ENCODE results near the gene SH3GLB2. TPM values are rescaled to one million over a fixed set of nuclear protein-coding genes. Genes with fewer than 3 reads are reported as not detected.
"Not testable (repeated sequence)": the region's sequence is repeated elsewhere in the genome, so short reads cannot be mapped to it uniquely, and the experiment has no call there.

The SH3GLB2 gene
- total RNA-seq, 1 donor from 2014 or later = 28.6 TPM

- no peak for DNase-seq (ENCODE audit: low read depth in 2 of 2)
These were observed 26.2 kb upstream of the SH3GLB2 start for GRCh38 chr9:129054163-129054851.

- no peak for DNase-seq (ENCODE audit: low read depth in 2 of 2)
These were observed 24.9 kb upstream of the SH3GLB2 start for GRCh38 chr9:129053020-129053419.

- peak in 1 of 2 donors; percentile 64 for DNase-seq (ENCODE audit: low read depth in 2 of 2)
These were observed 24.5 kb upstream of the SH3GLB2 start for GRCh38 chr9:129052592-129052991.

- DNase-seq (ENCODE audit: low read depth in 2 of 2) = no peak
These were observed 13.9 kb upstream of the SH3GLB2 start for GRCh38 chr9:129042016-129042415.

DNA sequence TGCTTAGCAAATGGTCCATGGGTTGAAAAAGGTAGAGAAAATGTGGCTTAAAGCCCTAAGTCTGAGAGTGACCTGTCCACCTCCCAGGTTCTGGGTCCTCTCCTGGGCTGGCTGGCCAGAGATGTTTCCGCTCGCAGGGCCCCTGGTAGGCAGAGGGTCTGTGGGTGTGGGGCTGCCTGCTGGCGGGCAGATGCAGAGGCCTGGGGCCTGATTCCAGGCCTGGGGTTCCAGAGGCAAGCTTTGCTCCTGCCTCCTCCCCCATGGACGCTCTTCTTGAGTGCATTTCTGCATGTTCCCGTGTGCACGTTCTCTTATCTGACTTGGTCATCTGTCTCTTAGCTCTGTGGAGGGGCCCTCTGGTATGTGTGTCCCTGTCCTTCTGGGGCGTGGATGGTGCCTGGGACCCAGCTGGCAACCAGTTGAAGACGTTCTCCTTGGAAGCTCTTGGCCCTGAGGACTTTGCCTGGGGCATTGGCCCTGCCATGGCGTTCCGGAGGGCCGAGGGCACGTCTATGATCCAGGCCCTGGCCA, 12.0 kb upstream of the SH3GLB2 start:
- DNase-seq (ENCODE audit: low read depth in 2 of 2) = no peak

DNA sequence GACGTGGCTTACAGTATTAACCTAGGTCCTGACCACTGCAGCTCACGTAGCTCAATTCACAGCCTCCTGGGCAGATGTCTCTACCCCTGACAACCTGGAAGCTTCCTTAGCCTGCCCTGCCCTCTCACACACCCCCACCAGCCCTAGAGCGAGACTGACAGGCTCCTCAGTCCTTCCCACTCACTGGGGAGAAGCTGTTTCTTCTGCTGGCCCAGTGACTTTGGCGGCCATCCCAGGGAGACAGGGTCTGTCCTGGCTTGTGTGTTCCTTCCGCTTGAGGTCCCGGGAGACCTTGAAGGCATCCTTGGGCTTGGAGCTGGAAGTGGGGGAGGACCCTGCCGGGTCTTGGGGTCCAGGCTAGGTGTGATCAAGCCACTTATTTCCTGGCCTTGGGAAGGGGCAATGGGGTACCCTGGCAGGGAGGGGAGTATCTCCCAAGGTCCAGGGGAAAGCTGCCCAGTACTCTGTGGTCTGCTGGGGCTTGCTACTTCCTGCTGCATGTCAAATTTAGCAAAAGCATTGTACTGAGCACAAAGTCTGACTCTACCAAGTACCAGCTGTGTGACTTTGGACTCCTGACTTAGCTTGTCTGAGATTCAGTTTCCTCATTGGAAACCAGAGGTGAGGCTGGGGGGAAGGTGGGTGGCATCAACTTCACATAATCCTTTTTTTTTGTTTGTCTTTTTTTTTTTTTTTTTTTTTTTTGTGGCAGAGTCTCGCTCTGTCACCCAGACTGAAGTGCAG, 10.2 kb upstream of the SH3GLB2 start:
- DNase-seq (ENCODE audit: low read depth in 2 of 2) = no peak

DNA sequence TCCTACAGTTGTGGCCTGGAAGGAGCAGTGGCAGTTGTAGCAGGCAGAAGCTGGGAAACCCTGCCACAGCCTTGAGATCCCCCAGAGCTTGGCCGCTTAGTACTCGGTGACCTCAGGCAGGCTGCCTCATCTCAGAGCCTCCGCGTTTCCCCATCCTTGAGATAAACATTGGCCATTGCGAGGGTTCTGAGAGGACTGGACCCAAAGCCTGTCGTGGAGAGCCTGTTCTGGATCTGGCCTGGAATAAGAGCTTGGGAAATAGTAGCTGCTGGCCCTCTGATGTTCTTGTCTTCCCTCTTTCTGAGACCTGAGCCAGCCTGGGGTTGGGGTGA, 9.6 kb upstream of the SH3GLB2 start:
- DNase-seq (ENCODE audit: low read depth in 2 of 2) = no peak

GRCh38 chr9:129036923-129037766, 9.0 kb upstream of the SH3GLB2 start:
- no peak for DNase-seq (ENCODE audit: low read depth in 2 of 2)

- peak; percentile 99 for DNase-seq (ENCODE audit: low read depth in 2 of 2)
These were observed 8.3 kb upstream of the SH3GLB2 start, which contains the start of gene MIGA2 for GRCh38 chr9:129036241-129036922. TSS of gene MIGA2 (plus strand) at chr9:129036626. CDS start at chr9:129040595, 3,969 bp downstream.

DNA sequence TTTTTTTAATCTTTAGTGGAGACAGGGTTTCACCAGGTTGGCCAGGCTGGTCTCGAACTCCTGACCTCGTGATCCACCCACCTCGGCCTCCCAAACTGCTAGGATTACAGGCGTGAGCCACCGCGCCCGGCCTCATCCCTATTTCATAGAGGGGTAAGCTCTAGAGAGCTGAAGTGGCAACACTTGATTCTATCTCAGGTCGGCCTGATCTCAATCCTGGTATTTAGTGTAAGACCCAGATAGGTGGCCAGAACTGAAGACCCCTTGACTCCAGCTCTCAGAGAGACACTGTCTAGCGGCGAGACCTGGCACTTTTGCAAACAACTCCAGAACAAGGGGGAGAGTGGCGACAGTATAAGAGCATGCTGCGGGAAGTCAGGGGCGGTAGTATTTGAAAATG, 7.7 kb upstream of the SH3GLB2 start:
- not testable (repeated sequence) for DNase-seq (ENCODE audit: low read depth in 2 of 2)

GRCh38 chr9:129033216-129033615, 5.1 kb upstream of the SH3GLB2 start:
- no peak for DNase-seq (ENCODE audit: low read depth in 2 of 2)

- no peak for DNase-seq (ENCODE audit: low read depth in 2 of 2)
These were observed 4.5 kb upstream of the SH3GLB2 start for GRCh38 chr9:129032541-129033159.

- no peak for DNase-seq (ENCODE audit: low read depth in 2 of 2)
These were observed 3.4 kb upstream of the SH3GLB2 start for GRCh38 chr9:129031514-129031913.

- DNase-seq (ENCODE audit: low read depth in 2 of 2) = no peak
These were observed 2.1 kb upstream of the SH3GLB2 start for GRCh38 chr9:129030191-129030590.

GRCh38 chr9:129027685-129028191, 393 bp downstream of the SH3GLB2 start:
- DNase-seq (ENCODE audit: low read depth in 2 of 2) = peak; percentile 22 to 32

GRCh38 chr9:129027224-129027684, 877 bp downstream of the SH3GLB2 start:
- no peak for DNase-seq (ENCODE audit: low read depth in 2 of 2)

DNA sequence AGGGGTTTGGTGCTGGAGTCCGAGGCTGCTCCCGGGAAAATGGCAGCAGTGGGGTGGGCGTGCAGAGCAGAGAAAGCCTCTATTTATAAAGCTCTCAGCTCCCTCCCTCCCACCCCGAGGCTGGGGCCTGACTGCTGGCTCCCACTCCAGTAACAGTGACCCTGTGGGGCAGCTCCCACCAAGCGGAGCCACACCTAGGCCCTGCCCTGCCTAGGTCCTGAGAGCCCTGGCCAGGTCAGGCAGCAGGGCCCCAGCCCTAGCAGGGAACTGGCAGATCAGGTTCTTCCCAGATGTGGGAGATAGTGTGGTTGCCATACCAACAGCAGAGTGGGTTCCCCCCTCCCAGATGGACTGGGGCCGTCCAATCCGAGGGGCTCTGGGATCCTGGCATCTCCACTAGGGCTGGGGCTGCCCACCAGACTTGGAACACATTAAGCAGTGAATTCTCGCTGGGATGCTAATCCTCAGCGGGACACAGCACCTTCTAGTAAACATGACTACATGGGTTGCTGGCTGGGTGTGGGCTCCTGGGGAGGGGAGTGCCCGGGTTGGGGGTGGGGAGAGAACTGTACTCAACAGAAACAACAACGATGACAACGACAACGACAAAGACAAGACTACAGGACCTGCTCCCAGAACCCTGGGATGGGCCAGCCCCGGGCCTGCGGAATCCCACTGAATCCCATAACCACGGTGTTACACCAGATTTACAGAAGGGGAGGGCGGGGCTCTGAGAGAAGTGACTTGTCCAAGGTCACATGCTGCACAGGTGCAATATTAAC, 1.5 kb downstream of the SH3GLB2 start:
- peak in 1 of 2 donors; percentile 20 for DNase-seq (ENCODE audit: low read depth in 2 of 2)

DNA sequence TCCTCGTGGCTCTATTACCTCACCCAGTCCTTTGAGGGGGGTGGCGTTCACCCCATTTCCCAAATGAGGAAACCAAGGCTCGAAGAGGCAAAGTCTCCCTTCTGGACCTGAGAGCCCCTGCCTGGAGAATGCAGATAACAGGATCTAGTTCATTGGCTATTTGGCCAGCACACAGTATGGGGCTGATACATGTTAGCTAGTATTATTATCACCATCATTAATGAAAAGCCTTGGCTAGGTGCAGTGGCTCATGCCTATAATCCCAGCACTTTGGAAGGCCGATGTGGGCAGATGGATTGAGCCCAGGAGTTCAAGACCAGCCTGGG, 4.3 kb downstream of the SH3GLB2 start:
- no peak for DNase-seq (ENCODE audit: low read depth in 2 of 2)

- peak in 1 of 2 donors; percentile 46 for DNase-seq (ENCODE audit: low read depth in 2 of 2)
These were observed 4.9 kb downstream of the SH3GLB2 start for GRCh38 chr9:129023036-129023907.
